GM23338 (cell line): ENCODE data around the gene ERBB4. TPM values are rescaled to one million over a fixed set of nuclear protein-coding genes. Genes with fewer than 3 reads are reported as not detected.

Experiments
- ATAC-seq: fragments of 200-7000 bp; cut with Tn5 transposase; 3 replicates; pipeline ENCODE4 v1.9.1; 2020
- DNase-seq: peaks from one replicate; pipeline ENCODE4 v3.0.0-alpha.2; 2015; ENCODE audit warnings: low spot score
- H2AFZ ChIP-seq: fragments of 200-600 bp; sonication (generic); 2 replicates; pipeline ENCODE4 v1.8.0; 2016; ENCODE audit warnings: antibody characterized with exemption, mild to moderate bottlenecking, moderate library complexity
- H3F3A ChIP-seq: fragments of 200-600 bp; sonication (generic); replicated peaks from 2 replicates; pipeline ENCODE4 v1.8.0; 2017; ENCODE audit warnings: antibody characterized with exemption, mixed run types, low read depth
- H3K27ac ChIP-seq: fragments of 200-600 bp; sonication (generic); 2 replicates; pipeline ENCODE4 v1.6.1; 2016; ENCODE audit warnings: low read depth
- H3K27me3 ChIP-seq: fragments of 200-600 bp; sonication (generic); 2 replicates; pipeline ENCODE4 v1.8.0; 2016; ENCODE audit warnings: mild to moderate bottlenecking, mixed run types, moderate library complexity; ENCODE audit not compliant: insufficient read depth
- H3K36me3 ChIP-seq: fragments of 200-600 bp; sonication (generic); 2 replicates; pipeline ENCODE4 v1.8.0; 2016; ENCODE audit warnings: mild to moderate bottlenecking; ENCODE audit not compliant: insufficient read depth
- H3K4me1 ChIP-seq: fragments of 200-600 bp; sonication (generic); 2 replicates; pipeline ENCODE4 v1.8.0; 2016; ENCODE audit warnings: mild to moderate bottlenecking, moderate library complexity; ENCODE audit not compliant: insufficient read depth
- H3K4me2 ChIP-seq: fragments of 200-600 bp; sonication (generic); 2 replicates; pipeline ENCODE4 v1.7.1; 2017; ENCODE audit warnings: mixed run types
- H3K4me3 ChIP-seq: fragments of 200-600 bp; sonication (generic); 2 replicates; pipeline ENCODE4 v1.6.1; 2016; ENCODE audit warnings: mixed run types
- H3K79me2 ChIP-seq: fragments of 200-600 bp; sonication (generic); replicated peaks from 2 replicates; pipeline ENCODE4 v1.8.0; 2017; ENCODE audit warnings: mild to moderate bottlenecking; ENCODE audit not compliant: insufficient read depth
- H3K9me2 ChIP-seq: fragments of 200-600 bp; sonication (generic); 2 replicates; pipeline ENCODE4 v1.8.0; 2017; ENCODE audit not compliant: insufficient read depth
- H4K20me1 ChIP-seq: fragments of 200-600 bp; sonication (generic); replicated peaks from 2 replicates; pipeline ENCODE4 v1.8.0; 2017; ENCODE audit warnings: mild to moderate bottlenecking; ENCODE audit not compliant: insufficient read depth
- H3K27ac Mint-ChIP-seq: 2 replicates; pipeline ENCODE4 v1.8.0; 2020; ENCODE audit warnings: inconsistent platforms, mild to moderate bottlenecking, moderate library complexity, mixed read lengths
- H3K27me3 Mint-ChIP-seq: 3 replicates; pipeline ENCODE4 v1.8.0; 2022; ENCODE audit warnings: low read depth, mild to moderate bottlenecking, moderate library complexity, mixed read lengths, inconsistent platforms; ENCODE audit not compliant: insufficient read depth, poor library complexity
- H3K36me3 Mint-ChIP-seq: 3 replicates; pipeline ENCODE4 v1.8.0; 2021; ENCODE audit warnings: low read depth, mild to moderate bottlenecking, inconsistent platforms, moderate library complexity, mixed read lengths
- H3K4me1 Mint-ChIP-seq: 3 replicates; pipeline ENCODE4 v1.8.0; 2020; ENCODE audit warnings: mild to moderate bottlenecking, inconsistent platforms, mixed read lengths
- H3K4me3 Mint-ChIP-seq: 3 replicates; pipeline ENCODE4 v1.8.0; 2021; ENCODE audit warnings: moderate library complexity, mild to moderate bottlenecking, inconsistent platforms, mixed read lengths
- H3K9me3 Mint-ChIP-seq: 3 replicates; pipeline ENCODE4 v1.8.0; 2020; ENCODE audit warnings: moderate library complexity, mild to moderate bottlenecking, inconsistent platforms, mixed read lengths
- CREB1 ChIP-seq: fragments of 250-450 bp; sonication (Bioruptor Pico); IDR thresholded peaks from 2 replicates; pipeline ENCODE4 v1.5.0; 2020; ENCODE audit warnings: low read depth, mild to moderate bottlenecking, moderate library complexity
- CTCF ChIP-seq, 2 experiments: fragments of 200-600 bp in 1 of 2; sonication (generic) in 1 of 2; conservative IDR thresholded peaks; 2 replicates each; pipeline versions ENCODE4 v1.5.1 to v1.6.1; 2016 to 2017; ENCODE audit warnings: antibody characterized with exemption in 2 of 2, low read depth in 2 of 2, mild to moderate bottlenecking in 2 of 2, moderate library complexity in 1 of 2
- ETS1 ChIP-seq: IDR thresholded peaks from 2 replicates; pipeline ENCODE4 v1.6.1; 2016; ENCODE audit warnings: antibody characterized with exemption
- JUNB ChIP-seq: IDR thresholded peaks from one replicate; pipeline ENCODE4 v1.6.1; 2016; ENCODE audit warnings: antibody characterized with exemption; ENCODE audit not compliant: unreplicated experiment
- NANOG ChIP-seq: IDR thresholded peaks from 2 replicates; pipeline ENCODE4 v1.6.1; 2016; ENCODE audit warnings: antibody characterized with exemption, borderline replicate concordance
- POLR2AphosphoS5 ChIP-seq: IDR thresholded peaks from 2 replicates; pipeline ENCODE4 v1.6.1; 2016; ENCODE audit warnings: antibody characterized with exemption, low read depth
- STAT1 ChIP-seq: IDR thresholded peaks from one replicate; pipeline ENCODE4 v1.6.1; 2016; ENCODE audit warnings: antibody characterized with exemption; ENCODE audit not compliant: unreplicated experiment
- ZNF331 ChIP-seq: fragments of 250-450 bp; sonication (Bioruptor Pico); IDR thresholded peaks from 2 replicates; pipeline ENCODE4 v1.5.0; 2020; ENCODE audit warnings: low read depth, mild to moderate bottlenecking, moderate library complexity
- ZNF462 ChIP-seq: fragments of 250-450 bp; sonication (Bioruptor Pico); IDR thresholded peaks from 2 replicates; pipeline ENCODE4 v1.5.0; 2020; ENCODE audit warnings: mild to moderate bottlenecking, moderate library complexity
- polyA plus RNA-seq: library from polyadenylated mRNA; unstranded; fragments of >200 nt; fragmentation: Nextera tagmentation; extraction: Ambion mirVana; gene quantifications from 2 replicates; pipeline ENCODE4 v1.2.1, GENCODE V29; 2016
- total RNA-seq: library from RNA; depleted of rRNA; stranded (reverse); fragments of >200 nt; shearing (Covaris generic); gene quantifications from 2 replicates; pipeline ENCODE4 v1.2.3, GENCODE V29; 2014

Gene ERBB4
- total and polyA plus RNA-seq, 2 experiments from 2014 or later, result 0.73 to 1.1 TPM

GRCh38 chr2:211487733-211488132 is 1050.9 kb downstream of the ERBB4 start:
- H3K9me2 ChIP-seq, result no peaks in the 10 kb centered on the region
- no peak overlapping the region for H3K4me2 ChIP-seq
- no peaks in the 10 kb centered on the region for H3F3A ChIP-seq
- H3K27me3 Mint-ChIP-seq, result no peaks in the 10 kb centered on the region
- H3K4me1 ChIP-seq, result peaks cover 5% of the 10 kb centered on the region; the same call in 1 of the 2 replicates
- peaks cover 6% of the 10 kb centered on the region; the same call in 2 of the 3 replicates for H3K4me1 Mint-ChIP-seq
- H3K79me2 ChIP-seq, result no peaks in the 10 kb centered on the region
- H3K36me3 ChIP-seq, result no peaks in the 10 kb centered on the region
- no peak overlapping the region for H3K27ac ChIP-seq
- H3K27me3 ChIP-seq, result no peaks in the 10 kb centered on the region
- H3K36me3 Mint-ChIP-seq, result no peaks in the 10 kb centered on the region
- no peaks in the 10 kb centered on the region for H4K20me1 ChIP-seq
- H3K9me3 Mint-ChIP-seq, result no peaks in the 10 kb centered on the region
- ATAC-seq (no peak), DNase-seq (no peak)
- no peak overlapping the region for H3K27ac Mint-ChIP-seq
- no peak overlapping the region for H3K4me3 Mint-ChIP-seq
- TF ChIP-seq CTCF (conservative IDR thresholded peaks at IDR 0.05; ENCODE audit: low read depth in 2 of 2) (no peak), JUNB (no peak), CREB1 (CRISPR knock-in tag) (no peak), POLR2AphosphoS5 (no peak), ZNF331 (no peak), ZNF462 (CRISPR knock-in tag) (no peak), ETS1 (no peak), STAT1 (no peak), NANOG (no peak)
- H2AFZ ChIP-seq, result no peak overlapping the region
- H3K4me3 ChIP-seq, result no peak overlapping the region
